Calu3 (cell line): Measurements from ENCODE around the gene GREB1L. TPM values are rescaled to one million over a fixed set of nuclear protein-coding genes. Genes with fewer than 3 reads are reported as not detected.

ENCODE experiments used
- Bru-seq: library from RNA; stranded (reverse); fragments of 400-500 nt; gene quantifications from one replicate; lab custom pipeline; 2021; lab: Mats Ljungman, UMichigan
- BruChase-seq, 2 experiments: library from RNA; stranded (reverse); fragments of 400-500 nt; gene quantifications; one replicate each; lab custom pipeline; 2021; lab: Mats Ljungman, UMichigan
- BruUV-seq: library from RNA; stranded (reverse); fragments of 400-500 nt; replicated peaks from 2 replicates; lab custom pipeline; 2021; lab: Mats Ljungman, UMichigan
- CTCF ChIA-PET: fragments of 300-600 bp; sonication (Branson Sonifier 250); formaldehyde crosslinking; loops from one replicate; lab custom pipeline; 2022; ENCODE audit warnings: antibody characterized with exemption; lab: Charles Lee
- DNase-seq: peaks from one replicate; pipeline ENCODE4 v3.0.0; 2022
- H3K27ac Mint-ChIP-seq: one replicate; pipeline ENCODE4 v1.8.0; 2022; ENCODE audit warnings: mixed read lengths; ENCODE audit not compliant: unreplicated experiment
- H3K27me3 Mint-ChIP-seq: one replicate; pipeline ENCODE4 v1.8.0; 2022; ENCODE audit warnings: mixed read lengths; ENCODE audit not compliant: unreplicated experiment
- H3K36me3 Mint-ChIP-seq: one replicate; pipeline ENCODE4 v1.8.0; 2022; ENCODE audit warnings: mild to moderate bottlenecking, moderate library complexity, mixed read lengths; ENCODE audit not compliant: insufficient read depth, unreplicated experiment
- H3K4me1 Mint-ChIP-seq: one replicate; pipeline ENCODE4 v1.8.0; 2022; ENCODE audit warnings: mild to moderate bottlenecking, low read depth, mixed read lengths; ENCODE audit not compliant: unreplicated experiment
- H3K4me3 Mint-ChIP-seq: one replicate; pipeline ENCODE4 v1.8.0; 2022; ENCODE audit warnings: mild to moderate bottlenecking, low read depth, moderate library complexity, mixed read lengths; ENCODE audit not compliant: unreplicated experiment
- H3K9me3 Mint-ChIP-seq: one replicate; pipeline ENCODE4 v1.8.0; 2022; ENCODE audit warnings: low read depth, mixed read lengths; ENCODE audit not compliant: unreplicated experiment
- CTCF ChIP-seq: fragments of 200-600 bp; IDR thresholded peaks from one replicate; pipeline ENCODE4 v1.8.0; 2022; ENCODE audit warnings: antibody characterized with exemption; ENCODE audit not compliant: unreplicated experiment
- intact Hi-C: fragments of 100-400 bp; cut with micrococcal nuclease; formaldehyde crosslinking; loops from one replicate; pipeline ENCODE4 v1.10.0; 2022; ENCODE audit not compliant: unreplicated experiment
- long read RNA-seq: library from polyadenylated mRNA; stranded (forward); transcript quantifications from one replicate; pipeline ENCODE4 v2.0.0, GENCODE V29; 2022
- total RNA-seq: library from RNA; stranded (reverse); gene quantifications from 2 replicates; pipeline ENCODE4 v1.2.3, GENCODE V29; 2022

Gene GREB1L
- 3.8 and 4.5 TPM in 2 replicates for total RNA-seq
- percentile 45 among the genes with signal in this experiment for Bru-seq, nascent RNA
- percentile 39 among the genes with signal in this experiment for BruChase-seq, experiment 1, labeled RNA remaining after a 6-hour chase
- percentile 45 among the genes with signal in this experiment for BruChase-seq, experiment 2, labeled RNA remaining after a 2-hour chase
- long read RNA-seq, partial matches to known transcripts, result 0 of 9 reads
- long read RNA-seq, other reads (novel, unspliced or antisense), result 9 of 9 reads

DNA sequence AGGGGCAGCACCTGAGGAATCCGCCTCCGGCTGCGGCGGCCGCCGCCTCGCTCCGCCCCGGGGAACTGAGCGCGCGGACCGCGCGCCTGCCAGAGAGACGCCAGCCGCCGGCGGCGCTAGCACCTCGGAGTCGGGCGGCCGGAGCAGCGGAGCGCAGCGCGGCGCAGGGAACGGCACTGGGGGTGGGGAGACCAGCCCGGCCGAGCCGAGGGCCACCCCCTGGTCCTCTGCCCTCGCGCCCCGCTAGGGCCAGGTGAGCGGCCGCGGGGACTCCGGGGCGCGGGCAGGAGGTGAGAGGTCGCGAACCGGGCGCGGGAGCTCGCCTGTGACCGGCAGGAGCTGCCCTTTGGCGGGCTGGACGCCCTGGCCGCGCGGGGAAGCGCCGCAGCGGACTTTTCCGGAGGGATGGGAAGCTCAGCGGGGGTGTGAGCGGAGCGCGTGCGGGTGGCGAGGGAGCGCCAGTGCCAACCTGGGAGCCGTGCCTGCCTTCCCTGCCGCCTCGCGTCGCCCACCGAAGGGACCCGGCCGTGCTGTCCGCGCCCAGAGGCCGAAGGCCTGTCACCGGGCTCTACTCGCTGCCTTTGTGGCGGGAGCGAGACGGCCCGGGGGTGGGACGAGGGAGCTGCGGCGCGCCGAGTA is at the start of gene GREB1L:
Gene GREB1L, plus strand, starts transcription at position 92 of the 639 bp plus-strand sequence. CDS start 141,287 bp downstream, outside the sequence.
- intact Hi-C loops, result loop anchor here (5.0 kb wide), 1 partner anchor 200 kb away; no protein-coding TSS in a partner anchor
- peak; percentile 85 for DNase-seq
- BruUV-seq, result no TSS peak
- peaks cover 24% of the 10 kb centered on the region for H3K36me3 Mint-ChIP-seq
- H3K27ac Mint-ChIP-seq, result no peak within 1 kb of the TSS
- CTCF ChIA-PET, result interaction anchor here (1.0 to 1.1 kb wide), 2 partner anchors 28 to 191 kb away, joined by 3 read pairs; no protein-coding TSS in a partner anchor
- TF ChIP-seq CTCF, result no peak
- H3K4me1 Mint-ChIP-seq, result peaks cover 10% of the 10 kb centered on the region
- H3K4me3 Mint-ChIP-seq, result peak within 1 kb of the TSS; percentile 76
- no peaks in the 10 kb centered on the region for H3K27me3 Mint-ChIP-seq
- H3K9me3 Mint-ChIP-seq, result no peaks in the 10 kb centered on the region

GRCh38 chr18:21192308-21192624 is 49.8 kb upstream of the GREB1L start:
- no peak for TF ChIP-seq CTCF
- DNase-seq, result no peak
- H3K4me3 Mint-ChIP-seq, result no peak overlapping the region
- no TSS peak for BruUV-seq
- H3K36me3 Mint-ChIP-seq, result no peaks in the 10 kb centered on the region
- peaks cover 11% of the 10 kb centered on the region for H3K4me1 Mint-ChIP-seq
- intact Hi-C loops, result loop anchor here (5.0 kb wide), 2 partner anchors 80 to 220 kb away; partner anchors contain the start of gene ROCK1
- H3K9me3 Mint-ChIP-seq, result no peaks in the 10 kb centered on the region
- H3K27me3 Mint-ChIP-seq, result no peaks in the 10 kb centered on the region
- CTCF ChIA-PET, result interaction anchor here (0.7 to 1.7 kb wide), 8 partner anchors 12 to 259 kb away, joined by 3 to 4 read pairs (median 3); no protein-coding TSS in a partner anchor
- no peak overlapping the region for H3K27ac Mint-ChIP-seq

DNA sequence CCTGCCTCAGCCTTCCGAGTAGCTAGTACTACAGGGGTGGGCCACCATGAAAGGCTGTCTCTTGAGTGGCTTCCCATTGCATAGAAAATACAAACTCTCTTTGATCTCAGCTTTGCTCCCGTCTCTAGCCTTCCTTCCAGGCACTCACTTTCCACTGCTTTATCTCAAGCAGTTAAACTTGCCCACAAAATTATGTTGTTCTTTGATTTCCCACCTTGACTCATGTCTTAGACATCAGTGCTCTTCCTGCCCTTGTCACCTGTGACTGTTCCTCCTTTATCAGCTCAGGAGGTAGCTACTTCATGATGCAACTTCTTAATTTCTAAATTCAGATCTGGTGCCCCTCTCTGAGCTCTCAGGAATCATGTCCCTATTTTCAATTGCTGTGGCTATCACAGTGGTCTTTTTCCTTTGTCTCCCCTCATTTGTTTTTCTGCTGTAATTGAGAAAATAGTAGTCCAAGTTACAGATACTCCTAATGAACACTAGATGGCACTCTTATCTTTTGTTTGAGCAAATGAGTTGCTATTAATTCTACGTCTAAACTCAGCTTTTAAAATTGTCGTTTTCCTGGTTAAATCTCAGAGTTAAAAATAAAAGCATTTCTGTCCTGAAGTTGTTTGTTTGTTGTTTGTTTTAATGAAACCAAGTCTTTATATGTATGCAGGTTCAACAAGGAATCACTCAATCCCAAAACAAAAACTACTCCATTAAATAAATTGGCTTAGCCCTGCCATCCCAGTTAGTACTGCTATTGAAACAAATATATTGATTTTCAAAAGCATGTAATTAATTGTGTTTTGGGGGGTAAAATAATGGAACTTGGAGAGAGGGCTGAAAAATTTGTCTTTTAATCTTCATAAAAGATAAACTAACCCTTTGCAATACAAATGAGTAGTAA is 46.9 kb upstream of the GREB1L start:
- intact Hi-C loops, result loop anchor here (1.0 to 5.0 kb wide), 3 partner anchors 83 to 249 kb away; partner anchors contain the start of gene ROCK1
- TF ChIP-seq CTCF, result peak; percentile 61
- no TSS peak for BruUV-seq

GRCh38 chr18:21196426-21196825 is 45.6 kb upstream of the GREB1L start:
- H3K27me3 Mint-ChIP-seq, result no peaks in the 10 kb centered on the region
- no peak for TF ChIP-seq CTCF
- no TSS peak for BruUV-seq
- intact Hi-C loops, result no loop called here
- DNase-seq, result no peak
- no peak overlapping the region for H3K4me3 Mint-ChIP-seq
- CTCF ChIA-PET, result interaction anchor here (0.9 kb wide), 1 partner anchor 404 kb away, joined by 4 read pairs; the partner anchor contains the start of gene ESCO1
- peaks cover 11% of the 10 kb centered on the region for H3K4me1 Mint-ChIP-seq
- H3K27ac Mint-ChIP-seq, result no peak overlapping the region
- no peaks in the 10 kb centered on the region for H3K9me3 Mint-ChIP-seq
- H3K36me3 Mint-ChIP-seq, result no peaks in the 10 kb centered on the region

More for the DNA sequence above, 46.9 kb upstream of the GREB1L start:
- Mint-ChIP-seq H3K4me3 (no peak overlapping the region), H3K27ac (no peak overlapping the region), H3K27me3 (no peaks in the 10 kb centered on the region), H3K36me3 (no peaks in the 10 kb centered on the region), H3K9me3 (no peaks in the 10 kb centered on the region), H3K4me1 (peaks cover 11% of the 10 kb centered on the region)
- CTCF ChIA-PET, result interaction anchor here (0.5 to 1.6 kb wide), 10 partner anchors 11 to 1002 kb away, joined by 3 to 7 read pairs (median 4); partner anchors contain the start of gene ESCO1
- no peak for DNase-seq
